Adipose tissue (tissue), 3 donors: ENCODE results near the gene HMGN4. TPM values are rescaled to one million over a fixed set of nuclear protein-coding genes. Genes with fewer than 3 reads are reported as not detected.
"Not testable (repeated sequence)": the region's sequence is repeated elsewhere in the genome, so short reads cannot be mapped to it uniquely, and the experiment has no call there.

Experiments
- H3K27ac ChIP-seq: one replicate; pipeline ENCODE4 v1.5.1; 2013; ENCODE audit warnings: low read depth, low read length
- WGBS, 3 donors: extraction: QIAGEN DNeasy Blood & Tissue Kit; methylation state at CpG; one replicate each; pipeline ENCODE4 v1.1.7; 2013; 5-methylcytosine and 5-hydroxymethylcytosine counted together
- polyA plus RNA-seq, 3 donors: library from polyadenylated mRNA; stranded (reverse); fragments of 200-250 nt; gene quantifications; one replicate each; pipeline ENCODE4 v1.2.3, GENCODE V29; 2013
- donor health status: healthy with polysubstance abuse.
- donor health status: Bipolar disorder and iron deficiency.
- donor health status: healthy.

The HMGN4 gene
- polyA plus RNA-seq, 3 donors: 21.4 to 49.5 (median 38.5) TPM

GRCh38 chr6:26541579-26541978 lies 3.4 kb downstream of the HMGN4 start:
- H3K27ac ChIP-seq: no peak overlapping the region
- 61 to 81% (median 69%) methylated on average over 1 of the region's 1 CpG for WGBS, 3 donors

- no peak overlapping the region for H3K27ac ChIP-seq
Measured at GRCh38 chr6:26543953-26544352, 5.8 kb downstream of the HMGN4 start.

- H3K27ac ChIP-seq: no peak overlapping the region
Measured at GRCh38 chr6:26544473-26544872, 6.3 kb downstream of the HMGN4 start.

GRCh38 chr6:26545627-26546026 lies 7.5 kb downstream of the HMGN4 start:
- WGBS, 3 donors: 72 to 91% (median 73%) methylated on average over 6 of the region's 6 CpGs

GRCh38 chr6:26547363-26547762 lies 9.2 kb downstream of the HMGN4 start:
- WGBS, 3 donors: 93 to 97% (median 94%) methylated on average over 18 of the region's 18 CpGs
- not testable (repeated sequence) for H3K27ac ChIP-seq

More at GRCh38 chr6:26545627-26546026, 7.5 kb downstream of the HMGN4 start:
- H3K27ac ChIP-seq: no peak overlapping the region

- 5 to 9% (median 6%) methylated on average over 42 of the region's 42 CpGs for WGBS, 3 donors
- no peak overlapping the region for H3K27ac ChIP-seq
Measured at GRCh38 chr6:26550250-26550993, 12.3 kb downstream of the HMGN4 start.

GRCh38 chr6:26552205-26552604 lies 14.0 kb downstream of the HMGN4 start:
- no peak overlapping the region for H3K27ac ChIP-seq
- 82 to 88% (median 87%) methylated on average over 10 of the region's 10 CpGs for WGBS, 3 donors

- WGBS, 3 donors: 44 to 51% (median 48%) methylated on average over 11 of the region's 11 CpGs
- no peak overlapping the region for H3K27ac ChIP-seq
Measured at GRCh38 chr6:26552640-26553188, 14.5 kb downstream of the HMGN4 start.

GRCh38 chr6:26553264-26553634 lies 15.1 kb downstream of the HMGN4 start:
- no peak overlapping the region for H3K27ac ChIP-seq
- WGBS, 3 donors: 0 to 1% (median 1%) methylated on average over 13 of the region's 13 CpGs

GRCh38 chr6:26553635-26554446 lies 15.7 kb downstream of the HMGN4 start:
- no peak overlapping the region for H3K27ac ChIP-seq
- 0 to 1% (median 0%) methylated on average over 19 of the region's 19 CpGs for WGBS, 3 donors

GRCh38 chr6:26554447-26554696 lies 16.2 kb downstream of the HMGN4 start:
- 6 to 16% (median 13%) methylated on average over 1 of the region's 1 CpG for WGBS, 3 donors
- H3K27ac ChIP-seq: no peak overlapping the region

GRCh38 chr6:26554697-26555504 lies 16.7 kb downstream of the HMGN4 start:
- 6 to 12% (median 11%) methylated on average over 27 of the region's 27 CpGs for WGBS, 3 donors
- no peak overlapping the region for H3K27ac ChIP-seq

- WGBS, 3 donors: 44 to 56% (median 55%) methylated on average over 19 of the region's 19 CpGs
- H3K27ac ChIP-seq: no peak overlapping the region
Measured at GRCh38 chr6:26555505-26556262, 17.5 kb downstream of the HMGN4 start.

GRCh38 chr6:26556263-26557070 lies 18.3 kb downstream of the HMGN4 start:
- no peak overlapping the region for H3K27ac ChIP-seq
- WGBS, 3 donors: 30 to 42% (median 36%) methylated on average over 16 of the region's 16 CpGs

- 82 to 93% (median 88%) methylated on average over 17 of the region's 17 CpGs for WGBS, 3 donors
- no peak overlapping the region for H3K27ac ChIP-seq
Measured at GRCh38 chr6:26561533-26562466, 23.6 kb downstream of the HMGN4 start.

GRCh38 chr6:26563488-26563887 lies 25.3 kb downstream of the HMGN4 start:
- WGBS, 3 donors: 76 to 81% (median 76%) methylated on average over 6 of the region's 6 CpGs
- no peak overlapping the region for H3K27ac ChIP-seq
